ENCODE measurements around the gene FOXP1. TPM values are rescaled to one million over a fixed set of nuclear protein-coding genes. Genes with fewer than 3 reads are reported as not detected.

FOXP1 gene
- total and polyA plus RNA-seq, 4 donors: 4.9 to 35.4 (median 32.0) TPM

- Histone ChIP-seq H3K27me3 (ENCODE audit: control insufficient read depth in 4 of 4, insufficient read depth in 4 of 4, low read length in 3 of 4) (no peaks in the 10 kb centered on the region), H3K27ac (ENCODE audit: low read depth in 1 of 2, low read length in 2 of 2) (no peak overlapping the region)
These were observed 66.2 kb downstream of the FOXP1 start for GRCh38 chr3:71517271-71517791.

DNA sequence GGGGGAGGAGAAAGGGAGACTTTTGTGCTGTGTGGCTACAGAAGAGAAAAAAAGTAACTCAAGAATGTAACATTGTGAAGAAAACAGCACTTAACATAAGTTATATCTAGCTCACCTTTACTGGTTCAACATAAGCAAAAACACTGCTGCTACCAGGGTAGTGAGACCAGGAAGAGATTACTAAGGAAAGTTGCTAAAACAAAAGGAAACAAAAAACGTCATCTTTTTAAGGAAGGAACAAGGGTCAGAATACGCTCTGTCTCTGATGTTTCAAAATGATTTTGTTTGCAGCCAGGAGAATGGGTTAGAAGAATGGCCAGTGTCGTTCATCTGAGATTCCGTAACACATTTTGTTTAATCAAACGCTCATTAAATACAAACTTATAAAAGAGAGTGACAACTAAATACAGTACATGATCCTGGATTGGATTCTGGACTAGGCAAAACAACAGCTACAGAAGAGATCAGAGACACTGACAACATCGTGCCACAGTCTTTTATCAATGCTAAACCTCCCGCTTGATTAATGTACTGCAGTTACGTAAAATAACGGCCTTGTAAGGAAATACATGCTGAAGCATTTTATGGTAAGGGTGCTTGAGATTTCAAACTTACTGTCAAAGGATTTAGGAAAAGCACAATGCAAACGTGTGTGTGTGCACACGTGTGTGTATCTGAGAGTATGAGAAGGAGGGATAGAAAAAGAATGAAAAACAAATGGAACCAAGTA lies 67.7 kb downstream of the FOXP1 start:
- Histone ChIP-seq H3K9ac (ENCODE audit: low read depth in 1 of 2, low read length in 2 of 2) (no peak overlapping the region), H3K36me3 (ENCODE audit: control insufficient read depth in 4 of 4, insufficient read depth in 3 of 4, low read depth in 1 of 4, low read length in 3 of 4) (no peaks in the 10 kb centered on the region), H3K4me1 (ENCODE audit: control insufficient read depth in 4 of 4, insufficient read depth in 4 of 4, low read length in 3 of 4) (no peaks in the 10 kb centered on the region), H3K9me3 (ENCODE audit: control insufficient read depth in 4 of 4, low read length in 3 of 4) (no peaks in the 10 kb centered on the region), H3K4me3 (ENCODE audit: low read depth in 1 of 3, low read length in 3 of 3) (no peak overlapping the region), H3K27ac (ENCODE audit: low read depth in 1 of 2, low read length in 2 of 2) (no peak overlapping the region), H3K27me3 (ENCODE audit: control insufficient read depth in 4 of 4, insufficient read depth in 4 of 4, low read length in 3 of 4) (no peaks in the 10 kb centered on the region)
- TF ChIP-seq HNF4A (conservative IDR thresholded peaks at IDR 0.05) (peak; percentile 36 to 50), YY1 (IDR thresholded peaks at IDR 0.05) (peak; percentile 27), NR2F2 (IDR thresholded peaks at IDR 0.05) (no peak)
- DNase-seq (ENCODE audit: low spot score): no peak
- 56% methylated on average over 11 of the region's 11 CpGs for WGBS

More at GRCh38 chr3:71517271-71517791, 66.2 kb downstream of the FOXP1 start:
- no peak overlapping the region for H3K4me3 ChIP-seq (ENCODE audit: low read depth in 1 of 3, low read length in 3 of 3)
- H3K36me3 ChIP-seq (ENCODE audit: control insufficient read depth in 4 of 4, insufficient read depth in 3 of 4, low read depth in 1 of 4, low read length in 3 of 4): no peaks in the 10 kb centered on the region
- H3K9me3 ChIP-seq (ENCODE audit: control insufficient read depth in 4 of 4, low read length in 3 of 4): no peaks in the 10 kb centered on the region
- no peaks in the 10 kb centered on the region for H3K4me1 ChIP-seq (ENCODE audit: control insufficient read depth in 4 of 4, insufficient read depth in 4 of 4, low read length in 3 of 4)
- TF ChIP-seq GABPA (IDR thresholded peaks at IDR 0.05 in 1 of 2, conservative IDR thresholded peaks at IDR 0.05 in 1 of 2) (no peak), TAF1 (conservative IDR thresholded peaks at IDR 0.05) (no peak), FOXA2 (IDR thresholded peaks at IDR 0.05) (no peak), ZBTB33 (IDR thresholded peaks at IDR 0.05) (no peak), EGR1 (IDR thresholded peaks at IDR 0.05; ENCODE audit: low read depth in 2 of 2) (no peak), RXRA (IDR thresholded peaks at IDR 0.05) (no peak), MAX (IDR thresholded peaks at IDR 0.05) (no peak), FOXA1 (IDR thresholded peaks at IDR 0.05) (no peak)
- TF ChIP-seq, protein P1, sequence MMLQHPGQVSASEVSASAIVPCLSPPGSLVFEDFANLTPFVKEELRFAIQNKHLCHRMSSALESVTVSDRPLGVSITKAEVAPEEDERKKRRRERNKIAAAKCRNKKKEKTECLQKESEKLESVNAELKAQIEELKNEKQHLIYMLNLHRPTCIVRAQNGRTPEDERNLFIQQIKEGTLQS (IDR thresholded peaks at IDR 0.05): no peak
- TF ChIP-seq, protein P2, sequence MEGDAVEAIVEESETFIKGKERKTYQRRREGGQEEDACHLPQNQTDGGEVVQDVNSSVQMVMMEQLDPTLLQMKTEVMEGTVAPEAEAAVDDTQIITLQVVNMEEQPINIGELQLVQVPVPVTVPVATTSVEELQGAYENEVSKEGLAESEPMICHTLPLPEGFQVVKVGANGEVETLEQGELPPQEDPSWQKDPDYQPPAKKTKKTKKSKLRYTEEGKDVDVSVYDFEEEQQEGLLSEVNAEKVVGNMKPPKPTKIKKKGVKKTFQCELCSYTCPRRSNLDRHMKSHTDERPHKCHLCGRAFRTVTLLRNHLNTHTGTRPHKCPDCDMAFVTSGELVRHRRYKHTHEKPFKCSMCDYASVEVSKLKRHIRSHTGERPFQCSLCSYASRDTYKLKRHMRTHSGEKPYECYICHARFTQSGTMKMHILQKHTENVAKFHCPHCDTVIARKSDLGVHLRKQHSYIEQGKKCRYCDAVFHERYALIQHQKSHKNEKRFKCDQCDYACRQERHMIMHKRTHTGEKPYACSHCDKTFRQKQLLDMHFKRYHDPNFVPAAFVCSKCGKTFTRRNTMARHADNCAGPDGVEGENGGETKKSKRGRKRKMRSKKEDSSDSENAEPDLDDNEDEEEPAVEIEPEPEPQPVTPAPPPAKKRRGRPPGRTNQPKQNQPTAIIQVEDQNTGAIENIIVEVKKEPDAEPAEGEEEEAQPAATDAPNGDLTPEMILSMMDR (IDR thresholded peaks at IDR 0.05; ENCODE audit: low read depth, low read length, missing input control): no peak
- WGBS: 92% methylated on average over 3 of the region's 3 CpGs
- no peak overlapping the region for H3K9ac ChIP-seq (ENCODE audit: low read depth in 1 of 2, low read length in 2 of 2)
- no peak for DNase-seq (ENCODE audit: low spot score)

DNA sequence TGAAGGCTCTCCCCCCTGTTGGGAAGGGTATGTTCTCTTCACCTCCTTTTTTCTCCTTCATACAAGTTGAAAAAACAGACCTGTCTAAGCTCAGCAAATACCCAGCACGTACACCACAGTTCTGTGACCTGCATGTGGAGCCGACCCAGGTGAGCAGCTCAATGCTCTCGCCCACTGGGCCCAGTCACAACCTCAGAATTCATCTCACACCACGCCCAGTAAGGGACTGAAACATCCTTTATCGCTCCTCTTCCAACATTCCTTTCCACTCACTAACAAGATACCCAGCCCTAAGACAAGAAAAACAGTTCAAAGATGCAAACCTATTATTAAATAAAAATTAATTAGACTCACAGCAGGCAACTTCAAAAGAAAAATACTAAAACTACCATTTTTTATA lies 68.9 kb downstream of the FOXP1 start:
- DNase-seq (ENCODE audit: low spot score): no peak
- TF ChIP-seq, protein P1 (IDR thresholded peaks at IDR 0.05): no peak
- no peak for TF ChIP-seq EGR1 (IDR thresholded peaks at IDR 0.05; ENCODE audit: low read depth in 2 of 2)
- WGBS: 95% methylated on average over 5 of the region's 5 CpGs
- H3K27ac ChIP-seq (ENCODE audit: low read depth in 1 of 2, low read length in 2 of 2): no peak overlapping the region
- no peaks in the 10 kb centered on the region for H3K4me1 ChIP-seq (ENCODE audit: control insufficient read depth in 4 of 4, insufficient read depth in 4 of 4, low read length in 3 of 4)
- H3K36me3 ChIP-seq (ENCODE audit: control insufficient read depth in 4 of 4, insufficient read depth in 3 of 4, low read depth in 1 of 4, low read length in 3 of 4): no peaks in the 10 kb centered on the region
- no peak overlapping the region for H3K4me3 ChIP-seq (ENCODE audit: low read depth in 1 of 3, low read length in 3 of 3)
- no peaks in the 10 kb centered on the region for H3K27me3 ChIP-seq (ENCODE audit: control insufficient read depth in 4 of 4, insufficient read depth in 4 of 4, low read length in 3 of 4)
- H3K9me3 ChIP-seq (ENCODE audit: control insufficient read depth in 4 of 4, low read length in 3 of 4): no peaks in the 10 kb centered on the region
- no peak overlapping the region for H3K9ac ChIP-seq (ENCODE audit: low read depth in 1 of 2, low read length in 2 of 2)
